ENCODE measurements around the gene LLCFC1. TPM values are rescaled to one million over a fixed set of nuclear protein-coding genes. Genes with fewer than 3 reads are reported as not detected.
A peak's percentile ranks its signal among the peaks of the same experiment; 100 is the strongest.

Gene LLCFC1
- polyA plus RNA-seq, 1 donor = 6.6 TPM

DNA sequence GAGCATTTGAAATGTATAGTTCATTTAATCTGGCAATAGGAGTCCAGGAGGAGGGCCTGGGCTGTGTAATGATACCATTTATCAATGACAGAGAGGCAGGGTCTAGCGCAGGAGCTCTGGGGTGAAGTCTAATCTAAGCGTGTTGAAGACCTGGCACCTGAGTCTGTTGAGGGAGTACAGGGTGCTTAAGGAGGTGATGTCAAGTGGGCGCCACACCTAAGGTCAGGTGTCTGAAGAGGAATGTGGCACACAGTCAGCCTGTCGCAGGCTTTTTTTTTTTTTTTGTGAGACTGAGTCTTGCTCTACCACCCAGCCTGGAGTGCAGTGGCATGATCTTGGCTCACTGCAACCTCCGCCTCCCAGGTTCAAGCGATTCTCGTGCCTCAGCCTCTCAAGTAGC is 2.3 kb downstream of the LLCFC1 start:
- Histone ChIP-seq H3K9me3 (ENCODE audit: control insufficient read depth, low read depth, low read length) (no peaks in the 10 kb centered on the region), H3K4me1 (ENCODE audit: control insufficient read depth, insufficient read depth, low read length) (no peaks in the 10 kb centered on the region), H3K4me3 (ENCODE audit: low read length) (no peak overlapping the region), H3K27me3 (ENCODE audit: control insufficient read depth, insufficient read depth, low read length) (no peaks in the 10 kb centered on the region), H3K36me3 (ENCODE audit: control insufficient read depth, insufficient read depth, low read length) (peaks cover 3% of the 10 kb centered on the region), H3K27ac (ENCODE audit: low read length) (no peak overlapping the region)
- no CpG with 5 or more reads among the region's 7 CpGs for WGBS (ENCODE audit: insufficient coverage, low lambda C conversion rate)
- DNase-seq = no peak

- H3K4me1 ChIP-seq (ENCODE audit: control insufficient read depth, insufficient read depth, low read length) = no peaks in the 10 kb centered on the region
- H3K27ac ChIP-seq (ENCODE audit: low read length) = no peak overlapping the region
- no peak overlapping the region for H3K4me3 ChIP-seq (ENCODE audit: low read length)
- no peak for DNase-seq
- H3K27me3 ChIP-seq (ENCODE audit: control insufficient read depth, insufficient read depth, low read length) = no peaks in the 10 kb centered on the region
- H3K9me3 ChIP-seq (ENCODE audit: control insufficient read depth, low read depth, low read length) = no peaks in the 10 kb centered on the region
- H3K36me3 ChIP-seq (ENCODE audit: control insufficient read depth, insufficient read depth, low read length) = peaks cover 3% of the 10 kb centered on the region
- WGBS (ENCODE audit: insufficient coverage, low lambda C conversion rate) = no CpG with 5 or more reads among the region's 6 CpGs
Observed at GRCh38 chr7:142942746-142943145, 3.5 kb downstream of the LLCFC1 start.

DNA sequence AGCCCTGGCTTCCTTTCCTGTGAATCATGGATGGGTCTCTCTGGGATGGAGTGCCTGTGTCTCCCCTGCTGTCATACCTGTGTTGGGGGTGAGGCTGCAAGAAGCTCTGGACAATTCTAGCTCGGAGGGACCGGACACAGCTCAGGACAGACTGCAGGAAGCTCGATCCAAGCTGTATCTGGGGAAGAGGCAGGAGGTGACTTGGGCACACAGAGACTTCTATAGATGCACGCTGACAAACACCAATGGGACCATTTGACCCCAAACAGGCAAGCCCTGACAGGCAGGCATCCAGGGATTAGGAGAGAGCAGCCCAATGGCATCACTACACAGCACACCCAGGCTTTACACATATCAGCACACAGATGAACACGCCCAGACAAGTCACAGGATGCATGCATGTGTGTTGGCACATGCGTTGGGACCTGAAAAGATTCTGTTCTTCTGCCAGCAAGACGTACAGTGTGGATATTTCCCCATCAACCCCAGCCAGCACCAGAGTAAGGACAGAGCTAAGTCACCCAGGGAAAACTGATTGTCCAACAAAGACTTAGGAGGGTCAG is 4.5 kb downstream of the LLCFC1 start:
- no peak overlapping the region for H3K4me3 ChIP-seq (ENCODE audit: low read length)
- no peaks in the 10 kb centered on the region for H3K9me3 ChIP-seq (ENCODE audit: control insufficient read depth, low read depth, low read length)
- no peaks in the 10 kb centered on the region for H3K4me1 ChIP-seq (ENCODE audit: control insufficient read depth, insufficient read depth, low read length)
- H3K36me3 ChIP-seq (ENCODE audit: control insufficient read depth, insufficient read depth, low read length) = peaks cover 3% of the 10 kb centered on the region
- WGBS (ENCODE audit: insufficient coverage, low lambda C conversion rate) = 80% methylated on average over 2 of the region's 7 CpGs
- no peak overlapping the region for H3K27ac ChIP-seq (ENCODE audit: low read length)
- DNase-seq = no peak
- H3K27me3 ChIP-seq (ENCODE audit: control insufficient read depth, insufficient read depth, low read length) = no peaks in the 10 kb centered on the region

GRCh38 chr7:142945001-142945400 is 5.7 kb downstream of the LLCFC1 start:
- no CpG with 5 or more reads among the region's 3 CpGs for WGBS (ENCODE audit: insufficient coverage, low lambda C conversion rate)
- Histone ChIP-seq H3K4me1 (ENCODE audit: control insufficient read depth, insufficient read depth, low read length) (no peaks in the 10 kb centered on the region), H3K36me3 (ENCODE audit: control insufficient read depth, insufficient read depth, low read length) (peaks cover 3% of the 10 kb centered on the region), H3K27ac (ENCODE audit: low read length) (no peak overlapping the region), H3K27me3 (ENCODE audit: control insufficient read depth, insufficient read depth, low read length) (no peaks in the 10 kb centered on the region), H3K4me3 (ENCODE audit: low read length) (no peak overlapping the region), H3K9me3 (ENCODE audit: control insufficient read depth, low read depth, low read length) (no peaks in the 10 kb centered on the region)
- no peak for DNase-seq

GRCh38 chr7:142948603-142949002 is 9.3 kb downstream of the LLCFC1 start:
- Histone ChIP-seq H3K27ac (ENCODE audit: low read length) (no peak overlapping the region), H3K4me3 (ENCODE audit: low read length) (no peak overlapping the region), H3K4me1 (ENCODE audit: control insufficient read depth, insufficient read depth, low read length) (no peaks in the 10 kb centered on the region), H3K36me3 (ENCODE audit: control insufficient read depth, insufficient read depth, low read length) (peaks cover 6% of the 10 kb centered on the region), H3K9me3 (ENCODE audit: control insufficient read depth, low read depth, low read length) (no peaks in the 10 kb centered on the region), H3K27me3 (ENCODE audit: control insufficient read depth, insufficient read depth, low read length) (no peaks in the 10 kb centered on the region)
- DNase-seq = no peak
- no CpG with 5 or more reads among the region's 4 CpGs for WGBS (ENCODE audit: insufficient coverage, low lambda C conversion rate)

- DNase-seq = no peak
- no peaks in the 10 kb centered on the region for H3K9me3 ChIP-seq (ENCODE audit: control insufficient read depth, low read depth, low read length)
- H3K4me3 ChIP-seq (ENCODE audit: low read length) = no peak overlapping the region
- H3K36me3 ChIP-seq (ENCODE audit: control insufficient read depth, insufficient read depth, low read length) = peaks cover 13% of the 10 kb centered on the region
- H3K4me1 ChIP-seq (ENCODE audit: control insufficient read depth, insufficient read depth, low read length) = no peaks in the 10 kb centered on the region
- no peaks in the 10 kb centered on the region for H3K27me3 ChIP-seq (ENCODE audit: control insufficient read depth, insufficient read depth, low read length)
- H3K27ac ChIP-seq (ENCODE audit: low read length) = no peak overlapping the region
Observed at GRCh38 chr7:142950235-142950634, 11.0 kb downstream of the LLCFC1 start.

DNA sequence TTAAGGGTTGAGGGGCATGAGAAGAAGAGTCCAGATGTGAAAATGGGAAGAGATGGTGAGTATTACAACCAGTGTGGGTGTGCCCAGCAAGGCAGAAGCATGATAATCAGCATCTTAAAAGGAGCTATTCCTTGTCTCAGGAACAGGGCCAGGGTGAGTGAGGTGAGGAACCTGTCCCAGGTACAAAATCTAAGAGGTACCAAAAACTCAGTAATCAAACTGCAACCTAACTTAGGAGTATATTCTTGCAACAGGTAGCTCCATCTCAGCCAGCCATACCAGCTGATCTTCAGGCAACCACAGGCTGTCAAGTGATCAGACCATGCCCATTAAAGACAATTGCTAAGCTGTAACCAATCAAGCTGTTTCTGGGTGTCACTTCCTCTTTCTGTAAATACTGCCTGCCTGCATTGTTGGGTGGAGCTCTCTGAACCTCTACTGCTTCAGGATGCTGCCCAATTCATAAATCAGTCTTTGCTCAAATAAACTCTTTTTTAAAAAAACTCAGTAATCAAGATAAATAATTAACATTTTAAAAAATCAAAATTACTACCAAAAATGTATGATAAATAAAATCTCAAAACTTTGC is 15.5 kb downstream of the LLCFC1 start:
- no peaks in the 10 kb centered on the region for H3K27me3 ChIP-seq (ENCODE audit: control insufficient read depth, insufficient read depth, low read length)

DNA sequence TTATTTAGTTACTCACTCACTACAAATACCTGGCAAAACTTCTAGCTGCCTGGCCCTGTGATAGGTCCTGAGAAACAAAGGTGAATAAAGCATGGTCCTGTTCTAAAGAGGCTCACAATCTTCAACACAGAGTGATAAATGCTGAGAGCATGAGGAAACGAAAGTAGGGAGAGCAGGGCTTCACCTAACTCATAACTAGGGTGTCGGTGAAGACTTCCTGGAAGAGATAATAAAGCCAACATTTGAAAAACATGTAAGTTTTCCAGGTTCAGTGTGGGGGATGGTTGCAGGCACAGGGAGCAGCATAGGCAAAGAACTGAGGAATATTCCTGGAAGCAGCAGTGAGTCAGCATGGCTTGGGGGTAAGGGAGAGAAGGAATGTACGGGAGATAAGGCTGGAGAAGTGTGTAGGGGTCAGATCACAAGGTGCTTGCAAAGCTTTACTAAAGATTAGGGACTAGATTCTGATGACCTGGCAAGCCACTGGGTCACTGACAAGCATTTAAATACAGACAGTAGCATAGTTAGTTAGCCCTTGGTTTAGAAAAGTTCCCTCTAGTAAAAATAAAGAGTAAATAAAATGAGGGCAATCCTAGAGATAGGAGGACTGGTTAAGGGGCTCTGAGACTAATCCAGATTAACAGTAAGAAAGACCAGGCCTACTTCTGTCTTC is 17.8 kb downstream of the LLCFC1 start:
- no CpG with 5 or more reads among the region's 3 CpGs for WGBS (ENCODE audit: insufficient coverage, low lambda C conversion rate)
- no peaks in the 10 kb centered on the region for H3K9me3 ChIP-seq (ENCODE audit: control insufficient read depth, low read depth, low read length)
- H3K4me3 ChIP-seq (ENCODE audit: low read length) = no peak overlapping the region
- peak; percentile 92 to 95 for DNase-seq
- peak overlapping the region; percentile 82 for H3K27ac ChIP-seq (ENCODE audit: low read length)
- no peaks in the 10 kb centered on the region for H3K27me3 ChIP-seq (ENCODE audit: control insufficient read depth, insufficient read depth, low read length)
- peaks cover 26% of the 10 kb centered on the region for H3K4me1 ChIP-seq (ENCODE audit: control insufficient read depth, insufficient read depth, low read length)
- H3K36me3 ChIP-seq (ENCODE audit: control insufficient read depth, insufficient read depth, low read length) = peaks cover 13% of the 10 kb centered on the region

More for the DNA sequence above, 15.5 kb downstream of the LLCFC1 start:
- Histone ChIP-seq H3K4me3 (ENCODE audit: low read length) (no peak overlapping the region), H3K36me3 (ENCODE audit: control insufficient read depth, insufficient read depth, low read length) (peaks cover 13% of the 10 kb centered on the region), H3K4me1 (ENCODE audit: control insufficient read depth, insufficient read depth, low read length) (peaks cover 23% of the 10 kb centered on the region), H3K9me3 (ENCODE audit: control insufficient read depth, low read depth, low read length) (no peaks in the 10 kb centered on the region), H3K27ac (ENCODE audit: low read length) (no peak overlapping the region)
- DNase-seq = no peak

DNA sequence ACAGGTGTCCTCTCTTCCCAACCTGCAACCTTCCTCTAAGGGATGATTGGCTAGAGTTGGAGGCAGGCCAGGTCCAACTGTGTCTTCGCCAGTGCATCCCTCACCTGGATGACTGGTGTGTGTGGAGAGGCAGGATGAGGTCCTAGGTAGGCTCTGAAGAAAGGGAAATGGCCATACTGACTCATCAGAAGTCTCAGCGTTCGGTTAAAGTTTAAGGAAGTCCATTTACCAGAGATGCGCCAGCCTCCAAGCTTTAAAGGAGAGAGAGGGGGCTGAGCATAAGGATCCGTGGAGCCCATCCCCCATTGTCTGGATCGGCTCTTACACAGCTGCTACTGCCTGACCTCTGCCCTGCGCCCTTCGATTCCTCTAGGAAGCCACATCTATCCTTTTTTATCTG is 18.4 kb downstream of the LLCFC1 start:
- Histone ChIP-seq H3K27ac (ENCODE audit: low read length) (peak overlapping the region; percentile 64), H3K4me3 (ENCODE audit: low read length) (no peak overlapping the region), H3K9me3 (ENCODE audit: control insufficient read depth, low read depth, low read length) (no peaks in the 10 kb centered on the region), H3K4me1 (ENCODE audit: control insufficient read depth, insufficient read depth, low read length) (peaks cover 29% of the 10 kb centered on the region), H3K36me3 (ENCODE audit: control insufficient read depth, insufficient read depth, low read length) (peaks cover 13% of the 10 kb centered on the region), H3K27me3 (ENCODE audit: control insufficient read depth, insufficient read depth, low read length) (no peaks in the 10 kb centered on the region)
- no CpG with 5 or more reads among the region's 8 CpGs for WGBS (ENCODE audit: insufficient coverage, low lambda C conversion rate)
- peak; percentile 32 to 47 for DNase-seq

- Histone ChIP-seq H3K4me1 (ENCODE audit: control insufficient read depth, insufficient read depth, low read length) (peaks cover 29% of the 10 kb centered on the region), H3K9me3 (ENCODE audit: control insufficient read depth, low read depth, low read length) (no peaks in the 10 kb centered on the region), H3K27me3 (ENCODE audit: control insufficient read depth, insufficient read depth, low read length) (no peaks in the 10 kb centered on the region), H3K27ac (ENCODE audit: low read length) (no peak overlapping the region), H3K36me3 (ENCODE audit: control insufficient read depth, insufficient read depth, low read length) (peaks cover 1% of the 10 kb centered on the region), H3K4me3 (ENCODE audit: low read length) (no peak overlapping the region)
- DNase-seq = no peak
Observed at GRCh38 chr7:142959202-142959601, 19.9 kb downstream of the LLCFC1 start.
